Activated T-helper 1 cell treated with anti-CD3 and anti-CD28 coated beads, Interleukin-12 subunit alpha, Interleukin-12 subunit beta, Interleukin-2, Interleukin-4 antibody, amounts not matched to agents 30 ng/mL and 10 ng/mL and 1 ng/mL, durations not matched to agents 14 hours and 24 hours and 36 hours (primary cell): ENCODE data around the gene ANKRD65. TPM values are rescaled to one million over a fixed set of nuclear protein-coding genes. Genes with fewer than 3 reads are reported as not detected.
A peak's percentile ranks its signal among the peaks of the same experiment; 100 is the strongest.

ENCODE experiments used
- DNase-seq: peaks from one replicate; pipeline ENCODE4 v3.0.0; 2021; ENCODE audit warnings: low spot score
- H3K27ac Mint-ChIP-seq: one replicate; pipeline ENCODE4 v1.8.0; 2021; ENCODE audit warnings: mild to moderate bottlenecking, mixed read lengths
- H3K27me3 Mint-ChIP-seq: one replicate; pipeline ENCODE4 v1.8.0; 2022; ENCODE audit warnings: mild to moderate bottlenecking, moderate library complexity, mixed read lengths; ENCODE audit not compliant: insufficient read depth
- H3K36me3 Mint-ChIP-seq: one replicate; pipeline ENCODE4 v1.8.0; 2021; ENCODE audit warnings: low read depth, mixed read lengths
- H3K4me1 Mint-ChIP-seq: one replicate; pipeline ENCODE4 v1.8.0; 2021; ENCODE audit warnings: low read depth, mixed read lengths
- H3K4me3 Mint-ChIP-seq: one replicate; pipeline ENCODE4 v1.8.0; 2021; ENCODE audit warnings: mild to moderate bottlenecking, moderate library complexity, mixed read lengths
- H3K9me3 Mint-ChIP-seq: one replicate; pipeline ENCODE4 v1.8.0; 2021; ENCODE audit warnings: mixed read lengths
- intact Hi-C: fragments of 100-400 bp; cut with micrococcal nuclease; formaldehyde crosslinking; loops from one replicate; pipeline ENCODE4 v1.15.1; 2024
- total RNA-seq: library from RNA; stranded (reverse); gene quantifications from 2 replicates; pipeline ENCODE4 v1.2.3, GENCODE V29; 2022

Gene ANKRD65
- total RNA-seq, 1 donor from 2014 or later = 0.10 TPM

GRCh38 chr1:1438531-1439381 lies 17.7 kb upstream of the ANKRD65 start:
- intact Hi-C loops = no loop called here
- no peak overlapping the region for H3K4me3 Mint-ChIP-seq
- no peak for DNase-seq
- H3K27me3 Mint-ChIP-seq = peaks cover 2% of the 10 kb centered on the region
- no peaks in the 10 kb centered on the region for H3K4me1 Mint-ChIP-seq
- no peaks in the 10 kb centered on the region for H3K9me3 Mint-ChIP-seq
- H3K27ac Mint-ChIP-seq = no peak overlapping the region
- H3K36me3 Mint-ChIP-seq = no peaks in the 10 kb centered on the region

GRCh38 chr1:1437904-1438376 lies 16.9 kb upstream of the ANKRD65 start:
- no peak overlapping the region for H3K4me3 Mint-ChIP-seq
- intact Hi-C loops = no loop called here
- H3K27ac Mint-ChIP-seq = no peak overlapping the region
- peaks cover 2% of the 10 kb centered on the region for H3K27me3 Mint-ChIP-seq
- DNase-seq = no peak
- H3K9me3 Mint-ChIP-seq = no peaks in the 10 kb centered on the region
- H3K4me1 Mint-ChIP-seq = no peaks in the 10 kb centered on the region
- no peaks in the 10 kb centered on the region for H3K36me3 Mint-ChIP-seq

- Mint-ChIP-seq H3K27me3 (peaks cover 2% of the 10 kb centered on the region), H3K4me3 (no peak overlapping the region), H3K4me1 (no peaks in the 10 kb centered on the region), H3K27ac (no peak overlapping the region), H3K9me3 (no peaks in the 10 kb centered on the region), H3K36me3 (no peaks in the 10 kb centered on the region)
- intact Hi-C loops = no loop called here
- DNase-seq = no peak
Measured at GRCh38 chr1:1437033-1437903, 16.2 kb upstream of the ANKRD65 start.

GRCh38 chr1:1436630-1437032 lies 15.6 kb upstream of the ANKRD65 start:
- intact Hi-C loops = no loop called here
- DNase-seq = no peak
- H3K27ac Mint-ChIP-seq = no peak overlapping the region
- no peaks in the 10 kb centered on the region for H3K9me3 Mint-ChIP-seq
- H3K36me3 Mint-ChIP-seq = no peaks in the 10 kb centered on the region
- H3K4me1 Mint-ChIP-seq = no peaks in the 10 kb centered on the region
- peak overlapping the region; percentile 51 for H3K4me3 Mint-ChIP-seq
- H3K27me3 Mint-ChIP-seq = peaks cover 2% of the 10 kb centered on the region

GRCh38 chr1:1435911-1436629 lies 15.0 kb upstream of the ANKRD65 start:
- peaks cover 4% of the 10 kb centered on the region for H3K27me3 Mint-ChIP-seq

GRCh38 chr1:1435106-1435903 lies 14.2 kb upstream of the ANKRD65 start, which contains the start of gene VWA1:
Gene VWA1, plus strand, starts transcription at chr1:1435690. Its CDS starts 59 bp downstream, at chr1:1435749.
- peak within 1 kb of the TSS; percentile 40 for H3K27ac Mint-ChIP-seq
- no peaks in the 10 kb centered on the region for H3K36me3 Mint-ChIP-seq

More at GRCh38 chr1:1435911-1436629, 15.0 kb upstream of the ANKRD65 start:
- Mint-ChIP-seq H3K4me1 (no peaks in the 10 kb centered on the region), H3K27ac (peak overlapping the region; percentile 29), H3K9me3 (no peaks in the 10 kb centered on the region), H3K4me3 (peak overlapping the region; percentile 51), H3K36me3 (no peaks in the 10 kb centered on the region)
- intact Hi-C loops = no loop called here
- DNase-seq = no peak

GRCh38 chr1:1434824-1435105 lies 13.7 kb upstream of the ANKRD65 start:
- Mint-ChIP-seq H3K27me3 (peaks cover 8% of the 10 kb centered on the region), H3K36me3 (no peaks in the 10 kb centered on the region), H3K4me1 (no peaks in the 10 kb centered on the region), H3K27ac (peak overlapping the region; percentile 40), H3K4me3 (peak overlapping the region; percentile 66), H3K9me3 (no peaks in the 10 kb centered on the region)
- intact Hi-C loops = no loop called here
- no peak for DNase-seq

More at GRCh38 chr1:1435106-1435903, 14.2 kb upstream of the ANKRD65 start, which contains the start of gene VWA1:
- peak; percentile 76 for DNase-seq
- no peaks in the 10 kb centered on the region for H3K4me1 Mint-ChIP-seq
- intact Hi-C loops = no loop called here
- peak within 1 kb of the TSS; percentile 66 for H3K4me3 Mint-ChIP-seq
- H3K9me3 Mint-ChIP-seq = no peaks in the 10 kb centered on the region
- H3K27me3 Mint-ChIP-seq = peaks cover 4% of the 10 kb centered on the region

GRCh38 chr1:1434131-1434823 lies 13.2 kb upstream of the ANKRD65 start:
- Mint-ChIP-seq H3K27ac (peak overlapping the region; percentile 55), H3K9me3 (no peaks in the 10 kb centered on the region), H3K36me3 (no peaks in the 10 kb centered on the region), H3K4me3 (peak overlapping the region; percentile 1), H3K27me3 (peaks cover 12% of the 10 kb centered on the region), H3K4me1 (no peaks in the 10 kb centered on the region)
- intact Hi-C loops = no loop called here
- no peak for DNase-seq

GRCh38 chr1:1433804-1434130 lies 12.7 kb upstream of the ANKRD65 start:
- no peaks in the 10 kb centered on the region for H3K36me3 Mint-ChIP-seq
- H3K9me3 Mint-ChIP-seq = no peaks in the 10 kb centered on the region
- H3K27ac Mint-ChIP-seq = peak overlapping the region; percentile 55
- peaks cover 15% of the 10 kb centered on the region for H3K27me3 Mint-ChIP-seq
- H3K4me3 Mint-ChIP-seq = no peak overlapping the region
- no peak for DNase-seq
- H3K4me1 Mint-ChIP-seq = no peaks in the 10 kb centered on the region
- intact Hi-C loops = no loop called here

- Mint-ChIP-seq H3K4me1 (no peaks in the 10 kb centered on the region), H3K4me3 (no peak overlapping the region), H3K27me3 (peaks cover 21% of the 10 kb centered on the region), H3K36me3 (no peaks in the 10 kb centered on the region), H3K27ac (peak overlapping the region; percentile 55), H3K9me3 (no peaks in the 10 kb centered on the region)
- no peak for DNase-seq
- intact Hi-C loops = no loop called here
Measured at GRCh38 chr1:1432951-1433803, 12.1 kb upstream of the ANKRD65 start.

- Mint-ChIP-seq H3K4me1 (no peaks in the 10 kb centered on the region), H3K36me3 (no peaks in the 10 kb centered on the region), H3K9me3 (no peaks in the 10 kb centered on the region), H3K4me3 (no peak overlapping the region), H3K27ac (no peak overlapping the region), H3K27me3 (peaks cover 21% of the 10 kb centered on the region)
- intact Hi-C loops = no loop called here
- DNase-seq = no peak
Measured at GRCh38 chr1:1432274-1432950, 11.3 kb upstream of the ANKRD65 start.
